ENCODE measurements around the gene C4BPA. TPM values are rescaled to one million over a fixed set of nuclear protein-coding genes. Genes with fewer than 3 reads are reported as not detected.

The C4BPA gene
- total and polyA plus RNA-seq, 2 of the 8 experiments (the other 6 are each of a cell fraction or from before 2014, with no cell fraction given) = not detected

- DNase-seq (ENCODE audit: low read depth in 1 of 2, low spot score in 2 of 2) (no peak), FAIRE-seq (no peak)
- Histone ChIP-seq H2AFZ (ENCODE audit: low read length) (no peak overlapping the region), H3K36me3 (ENCODE audit: control insufficient read depth in 2 of 4, insufficient read depth in 4 of 4, low read length in 3 of 4) (0 out of 8 replicates have a peak, but pooled peaks cover 0 to 4% (median 0%) of the 10 kb centered on the region in 4 experiments), H2BK12ac (ENCODE audit: low read depth, low read length) (no peak overlapping the region), H3K4me3 (ENCODE audit: extremely low read depth in 1 of 4, insufficient read depth in 2 of 4, low read depth in 3 of 4, low read length in 4 of 4) (no peak overlapping the region), H3K9me3 (ENCODE audit: insufficient read depth in 2 of 2, low read depth in 1 of 2, low read length in 1 of 2) (no peaks in the 10 kb centered on the region), H2BK5ac (ENCODE audit: low read depth, low read length) (no peak overlapping the region), H3K27ac (ENCODE audit: low read depth, low read length) (no peak overlapping the region), H3K27me3 (replicated peaks in 1 of 4; ENCODE audit: control insufficient read depth in 3 of 4, extremely low read depth in 1 of 4, insufficient read depth in 3 of 4, low read length in 3 of 4) (no peaks in the 10 kb centered on the region), H2BK15ac (ENCODE audit: low read length) (no peak overlapping the region), H3K4ac (replicated peaks; ENCODE audit: insufficient read length, low read depth, low read length) (no peak overlapping the region), H4K8ac (ENCODE audit: extremely low read depth, insufficient read depth, low read length) (no peak overlapping the region), H4K91ac (replicated peaks; ENCODE audit: insufficient read length, low read length) (no peak overlapping the region), H2BK120ac (replicated peaks; ENCODE audit: low read depth, low read length) (no peak overlapping the region), H3K4me2 (ENCODE audit: insufficient read depth in 1 of 2, low read depth in 2 of 2, low read length in 2 of 2) (no peak overlapping the region), H3K18ac (ENCODE audit: extremely low read depth, low read length) (no peak overlapping the region), H3K9ac (replicated peaks in 1 of 4; ENCODE audit: extremely low read depth in 1 of 4, low read depth in 3 of 4, low read length in 3 of 4) (no peak overlapping the region), H3K79me2 (ENCODE audit: control insufficient read depth in 1 of 2, insufficient read depth in 2 of 2, low read length in 2 of 2) (no peaks in the 10 kb centered on the region; a peak in 1 of 4 replicates), H3K23ac (ENCODE audit: insufficient read length) (no peak overlapping the region), H3K4me1 (replicated peaks in 1 of 4; ENCODE audit: control insufficient read depth in 3 of 4, insufficient read depth in 4 of 4, low read length in 3 of 4) (peaks cover 0 to 9% (median 3%) of the 10 kb centered on the region in 4 experiments; a peak in 4 of 7 replicates), H2BK20ac (ENCODE audit: low read length) (no peak overlapping the region), H3K23me2 (ENCODE audit: low read depth, low read length) (peaks cover 5% of the 10 kb centered on the region; the same call in 1 of the 2 replicates), H3K14ac (ENCODE audit: insufficient read length) (no peak overlapping the region), H2AK5ac (ENCODE audit: low read depth, low read length) (no peak overlapping the region), H3K56ac (replicated peaks; ENCODE audit: insufficient read length, low read depth, low read length) (no peak overlapping the region), H4K20me1 (replicated peaks in 1 of 2; ENCODE audit: control insufficient read depth in 1 of 2, insufficient read depth in 2 of 2, low read length in 2 of 2) (no peaks in the 10 kb centered on the region), H3K79me1 (ENCODE audit: low read depth, low read length) (no peaks in the 10 kb centered on the region), H4K5ac (ENCODE audit: insufficient read length, low read depth, low read length) (no peak overlapping the region)
- 91% methylated on average over 3 of the region's 3 CpGs; no CpG with 5 or more reads in 1 of the 2 experiments for WGBS, 2 experiments (ENCODE audit: extremely low coverage in 1 of 2, insufficient coverage in 1 of 2, insufficient read length in 1 of 2, insufficient replicate concordance in 2 of 2, low coverage in 1 of 2, low lambda C conversion rate in 2 of 2, missing lambda C conversion rate in 1 of 2)
- ChIA-PET CTCF (ENCODE audit: partially characterized antibody) (interaction anchor here (0.9 to 2.7 kb wide), 4 partner anchors 20 to 51 kb away, joined by 3 to 12 read pairs (median 5); no protein-coding TSS in a partner anchor), POLR2A (ENCODE audit: partially characterized antibody) (interaction anchor here (0.7 kb wide), 1 partner anchor 13 kb away, joined by 4 read pairs; no protein-coding TSS in a partner anchor)
- no peak for TF ChIP-seq KDM1A (IDR thresholded peaks at IDR 0.05; ENCODE audit: borderline replicate concordance, low read length)
These were observed 48.5 kb upstream of the C4BPA start for GRCh38 chr1:207055386-207056001.
